HG02798 (cell line): ENCODE measurements around the gene CTAGE9.
"Not testable (repeated sequence)": the region's sequence is repeated elsewhere in the genome, so short reads cannot be mapped to it uniquely, and the experiment has no call there.

Experiments used
- ATAC-seq: cut with Tn5 transposase; IDR thresholded peaks from one replicate; pipeline ENCODE4 v1.9.1; 2021; ENCODE audit warnings: mild to moderate bottlenecking; ENCODE audit not compliant: unreplicated experiment, poor library complexity

Gene CTAGE9, protein sequence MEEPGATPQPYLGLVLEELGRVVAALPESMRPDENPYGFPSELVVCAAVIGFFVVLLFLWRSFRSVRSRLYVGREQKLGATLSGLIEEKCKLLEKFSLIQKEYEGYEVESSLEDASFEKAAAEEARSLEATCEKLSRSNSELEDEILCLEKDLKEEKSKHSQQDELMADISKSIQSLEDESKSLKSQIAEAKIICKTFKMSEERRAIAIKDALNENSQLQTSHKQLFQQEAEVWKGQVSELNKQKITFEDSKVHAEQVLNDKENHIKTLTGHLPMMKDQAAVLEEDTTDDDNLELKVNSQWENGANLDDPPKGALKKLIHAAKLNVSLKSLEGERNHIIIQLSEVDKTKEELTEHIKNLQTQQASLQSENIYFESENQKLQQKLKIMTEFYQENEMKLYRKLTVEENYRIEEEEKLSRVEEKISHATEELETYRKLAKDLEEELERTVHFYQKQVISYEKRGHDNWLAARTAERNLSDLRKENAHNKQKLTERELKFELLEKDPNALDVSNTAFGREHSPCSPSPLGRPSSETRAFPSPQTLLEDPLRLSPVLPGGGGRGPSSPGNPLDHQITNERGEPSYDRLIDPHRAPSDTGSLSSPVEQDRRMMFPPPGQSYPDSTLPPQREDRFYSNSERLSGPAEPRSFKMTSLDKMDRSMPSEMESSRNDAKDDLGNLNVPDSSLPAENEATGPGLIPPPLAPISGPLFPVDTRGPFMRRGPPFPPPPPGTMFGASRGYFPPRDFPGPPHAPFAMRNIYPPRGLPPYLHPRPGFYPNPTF

DNA sequence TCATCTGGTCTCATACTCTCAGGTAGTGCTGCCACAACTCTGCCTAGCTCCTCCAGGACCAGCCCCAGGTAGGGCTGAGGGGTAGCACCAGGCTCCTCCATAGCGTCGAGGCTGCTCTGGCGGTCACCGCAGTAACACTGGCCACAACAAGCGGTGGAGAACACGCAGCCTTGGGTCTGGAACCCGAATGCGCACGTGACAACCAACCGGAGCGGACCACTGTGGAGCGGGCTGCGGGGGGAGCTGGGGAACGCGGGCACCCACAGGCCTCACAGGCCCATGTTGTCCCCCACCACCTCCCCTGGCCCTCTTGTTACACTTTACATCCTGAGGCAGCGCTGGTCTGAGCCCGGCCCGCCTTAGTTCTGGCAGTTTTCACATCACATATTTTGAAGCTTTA, at the start of gene CTAGE9:
Gene CTAGE9, minus strand, starts transcription at position 101 of the 400 bp plus-strand sequence. Its CDS starts 0 bp downstream, at position 101.
- ATAC-seq, result not testable (repeated sequence)

DNA sequence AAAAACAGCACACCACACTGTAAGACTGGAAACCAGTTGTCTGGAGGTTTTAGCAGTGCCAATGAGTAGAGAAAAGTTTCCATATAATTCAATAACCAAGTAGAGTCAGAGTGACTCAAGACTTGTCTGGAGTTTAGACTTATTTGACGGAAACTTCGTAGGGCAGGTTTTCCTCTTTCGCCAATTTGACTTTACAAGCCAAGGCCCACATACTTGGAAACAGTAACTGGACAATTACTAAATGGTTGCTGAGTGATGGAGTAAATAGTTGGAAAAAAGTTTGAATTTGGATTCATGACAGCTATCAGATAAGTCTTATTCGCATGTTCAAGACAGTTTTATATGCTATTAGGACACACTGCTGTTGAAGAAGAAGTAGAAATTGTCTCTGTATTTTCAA, 48.1 kb upstream of the CTAGE9 start:
- no peak for ATAC-seq

- no peak for ATAC-seq
These were observed 45.2 kb upstream of the CTAGE9 start for GRCh38 chr6:131756039-131756438.

DNA sequence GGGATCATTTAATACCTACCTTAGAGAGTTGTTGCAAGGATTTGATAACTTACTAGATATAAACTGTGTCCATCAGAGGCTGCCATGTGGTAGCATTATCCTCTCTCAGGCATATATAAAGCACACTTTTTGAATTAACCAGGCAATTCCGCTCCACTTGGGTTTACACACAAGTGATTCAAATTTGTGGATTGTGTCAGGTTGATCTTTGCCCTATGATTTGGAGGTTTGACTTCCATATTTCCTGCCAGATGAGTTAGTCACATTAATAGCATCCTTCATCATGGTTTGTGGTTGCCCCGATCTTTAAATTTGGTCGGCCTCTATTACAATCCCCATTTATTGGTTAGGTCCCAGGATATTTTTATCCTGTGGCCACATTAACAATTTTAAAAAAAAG, 44.8 kb upstream of the CTAGE9 start:
- no peak for ATAC-seq

- no peak for ATAC-seq
These were observed 44.1 kb upstream of the CTAGE9 start for GRCh38 chr6:131754715-131755567.

- ATAC-seq, result no peak
These were observed 43.3 kb upstream of the CTAGE9 start for GRCh38 chr6:131754088-131754487.

DNA sequence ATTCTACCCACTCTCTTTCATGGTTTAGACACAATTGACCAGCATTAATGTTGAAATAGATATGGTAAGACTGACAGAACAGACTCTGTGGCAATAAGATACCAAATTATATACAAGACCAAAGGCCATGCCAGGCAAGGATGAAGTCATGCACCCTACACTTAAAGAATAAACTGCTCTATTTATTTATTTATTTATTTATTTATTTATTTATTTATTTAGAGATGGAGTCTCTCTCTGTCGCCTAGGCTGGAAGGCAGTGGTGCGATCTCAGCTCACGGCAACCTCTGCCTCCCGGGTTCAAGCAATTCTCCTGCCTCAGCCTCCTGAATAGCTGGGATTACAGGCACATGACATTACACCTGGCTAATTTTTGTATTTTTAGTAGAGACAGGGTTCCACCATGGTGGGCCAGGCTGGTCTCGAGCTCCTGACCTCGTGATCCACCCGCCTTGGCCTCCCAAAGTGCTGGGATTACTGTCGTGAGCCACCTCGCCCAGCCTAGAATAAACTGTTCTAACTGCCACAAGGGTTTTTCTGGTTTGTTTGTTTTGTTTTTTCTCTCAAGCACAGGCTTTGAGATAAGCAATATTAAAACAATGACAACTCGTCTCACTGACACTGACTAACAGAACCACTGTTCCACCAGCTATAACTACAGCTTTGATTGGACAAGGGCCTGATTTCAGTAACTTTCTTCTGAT, 40.3 kb upstream of the CTAGE9 start:
- not testable (repeated sequence) for ATAC-seq

GRCh38 chr6:131749023-131749422, 38.2 kb upstream of the CTAGE9 start:
- no peak for ATAC-seq

- no peak for ATAC-seq
These were observed 37.1 kb upstream of the CTAGE9 start for GRCh38 chr6:131747821-131748353.

- no peak for ATAC-seq
These were observed 34.7 kb upstream of the CTAGE9 start for GRCh38 chr6:131745476-131745875.

- no peak for ATAC-seq
These were observed 33.8 kb upstream of the CTAGE9 start for GRCh38 chr6:131744432-131745287.

- ATAC-seq, result no peak
These were observed 31.0 kb upstream of the CTAGE9 start for GRCh38 chr6:131741688-131742393.

GRCh38 chr6:131740161-131740560, 29.3 kb upstream of the CTAGE9 start:
- no peak for ATAC-seq

GRCh38 chr6:131739136-131739535, 28.3 kb upstream of the CTAGE9 start:
- no peak for ATAC-seq

DNA sequence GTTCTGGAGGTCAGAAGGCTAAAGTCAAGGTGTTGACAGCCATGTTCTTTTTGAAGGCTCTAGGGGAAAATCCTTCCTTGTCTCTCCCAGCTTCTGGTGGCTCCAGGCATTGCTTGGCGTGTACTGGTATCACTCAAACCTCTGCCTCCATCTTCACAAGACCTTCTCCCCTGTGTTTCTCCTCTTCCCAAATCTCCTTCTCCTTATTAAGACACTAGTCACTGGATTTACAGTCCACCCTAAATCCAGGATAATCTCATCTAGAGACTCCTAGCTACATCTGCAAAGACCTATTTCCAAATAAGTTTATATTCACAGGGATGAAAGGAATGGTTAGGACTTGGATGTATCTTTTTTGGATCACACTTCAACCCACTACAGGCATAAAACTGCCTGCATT, 26.0 kb upstream of the CTAGE9 start:
- no peak for ATAC-seq

- ATAC-seq, result no peak
These were observed 25.3 kb upstream of the CTAGE9 start for GRCh38 chr6:131736003-131736596.

- ATAC-seq, result no peak
These were observed 22.7 kb upstream of the CTAGE9 start for GRCh38 chr6:131733376-131734016.
